HG02938 (cell line): ENCODE measurements around the gene ANXA6.

ENCODE experiments used
- ATAC-seq: cut with Tn5 transposase; IDR thresholded peaks from one replicate; pipeline ENCODE4 v1.9.1; 2021; ENCODE audit warnings: mild to moderate bottlenecking, moderate library complexity; ENCODE audit not compliant: unreplicated experiment

Gene ANXA6

DNA sequence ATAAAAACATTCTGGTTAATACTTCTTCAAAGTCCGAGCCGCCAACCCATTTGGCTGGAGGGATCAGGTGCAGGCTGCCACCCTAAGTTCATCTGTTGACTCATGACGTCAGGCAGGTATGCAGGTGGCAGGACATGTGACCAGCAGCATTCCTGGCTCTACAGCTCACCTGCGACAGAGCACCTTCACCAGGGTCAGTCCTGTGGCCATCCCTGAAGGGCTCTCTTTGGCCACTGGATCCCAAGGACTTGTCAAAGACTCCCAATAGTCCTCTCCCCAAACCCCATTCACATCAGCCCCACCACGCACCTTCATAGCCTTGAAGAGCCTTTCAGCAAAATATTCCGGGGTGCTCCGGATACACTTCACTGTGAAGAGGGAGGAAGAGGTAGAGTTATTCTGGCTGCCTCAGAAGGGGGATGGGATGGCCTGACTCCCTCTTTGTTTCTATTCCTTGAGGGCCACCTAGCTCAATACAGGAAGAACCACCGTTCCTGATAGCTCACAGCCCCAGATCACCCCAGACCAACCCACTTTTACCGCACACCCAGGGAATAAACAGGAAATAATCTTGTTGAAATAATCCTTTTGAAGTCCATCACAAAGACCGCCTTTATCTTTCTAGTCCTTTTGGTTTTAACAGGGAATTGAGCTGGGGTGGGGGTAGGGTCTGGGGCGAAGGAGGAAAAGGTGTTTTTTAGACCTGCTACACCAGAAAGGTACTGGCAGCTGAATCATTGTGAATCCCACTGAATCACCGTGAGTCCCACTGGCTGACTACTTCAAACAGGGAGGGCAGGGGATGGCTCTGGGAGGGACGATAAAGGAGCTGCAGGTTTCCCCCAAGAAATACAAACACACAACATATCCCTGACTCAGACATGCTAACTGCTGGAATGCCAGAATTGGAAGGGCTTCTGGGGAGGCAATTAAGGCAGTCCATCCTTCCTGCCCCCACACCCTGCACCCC is 26.4 kb downstream of the ANXA6 start:
- ATAC-seq = no peak

DNA sequence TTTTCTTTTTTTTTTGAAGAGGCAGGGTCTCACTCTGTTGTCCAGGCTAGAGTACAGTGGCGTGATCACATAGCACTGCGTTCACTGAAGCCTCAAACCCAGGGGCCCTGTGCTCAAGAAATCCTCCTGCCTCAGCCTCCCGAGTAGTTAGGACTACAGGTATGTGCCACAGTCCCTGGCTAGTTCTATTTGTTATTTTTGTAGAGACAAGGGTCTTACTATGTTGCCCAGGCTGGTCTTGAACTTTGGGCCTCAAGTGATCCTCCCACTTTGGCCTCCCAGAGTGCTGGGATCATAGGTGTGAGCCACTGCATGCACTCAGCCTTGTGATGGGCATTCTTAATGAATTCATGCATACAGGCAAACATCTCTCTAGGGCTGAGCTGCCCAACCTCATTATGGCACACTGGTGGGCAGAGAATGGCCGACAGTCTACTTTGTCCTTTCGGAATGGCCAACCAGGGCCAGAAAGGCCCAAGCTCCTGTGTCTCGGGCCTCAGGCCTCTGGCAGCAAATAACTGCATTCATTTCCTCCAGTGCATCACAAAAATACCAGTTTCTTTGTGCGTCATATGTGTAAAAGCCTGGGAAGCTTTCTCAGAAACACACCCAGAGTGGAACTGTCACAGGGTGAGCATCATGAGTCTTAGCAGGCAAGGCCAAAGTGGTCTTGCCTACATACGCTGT is 27.2 kb downstream of the ANXA6 start:
- ATAC-seq = no peak

DNA sequence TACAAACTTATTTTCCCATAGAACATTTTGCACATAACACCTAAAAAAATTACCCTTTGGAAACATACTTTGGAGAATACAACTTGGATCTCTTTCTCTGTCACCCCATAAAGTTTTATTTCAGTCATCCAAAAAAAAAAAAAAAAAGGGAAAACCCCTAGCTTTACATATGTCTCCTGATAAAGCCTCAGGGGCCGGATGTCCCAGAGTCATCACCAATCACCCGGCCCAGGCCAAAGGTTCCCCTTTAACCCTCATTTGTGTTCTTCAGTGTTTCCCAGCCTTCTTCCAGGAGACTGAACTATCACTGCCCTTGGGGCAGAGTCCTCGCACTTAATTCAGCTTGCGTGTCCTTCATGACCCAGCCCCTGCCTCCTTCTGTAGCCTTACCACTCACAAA is 28.8 kb downstream of the ANXA6 start:
- ATAC-seq = no peak

DNA sequence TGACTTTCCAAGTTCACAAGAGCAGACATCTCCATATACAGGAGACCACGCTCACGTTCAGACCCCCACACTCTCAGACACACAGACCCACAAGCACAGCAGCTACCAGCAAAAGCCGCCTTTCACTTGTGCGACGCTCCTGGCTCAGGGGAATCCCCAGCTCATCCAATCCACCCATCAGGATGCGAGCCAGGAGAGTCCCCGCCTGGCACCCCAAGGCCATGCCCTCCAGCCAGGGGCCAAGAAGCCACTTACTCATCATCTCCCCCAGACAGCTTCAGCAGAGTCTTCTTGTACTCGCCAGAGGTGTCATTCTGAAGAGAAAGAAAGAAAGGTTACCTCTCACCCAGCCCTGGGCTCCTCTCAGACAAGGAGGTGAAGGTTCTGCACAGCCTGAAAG is 29.7 kb downstream of the ANXA6 start:
- ATAC-seq = no peak

DNA sequence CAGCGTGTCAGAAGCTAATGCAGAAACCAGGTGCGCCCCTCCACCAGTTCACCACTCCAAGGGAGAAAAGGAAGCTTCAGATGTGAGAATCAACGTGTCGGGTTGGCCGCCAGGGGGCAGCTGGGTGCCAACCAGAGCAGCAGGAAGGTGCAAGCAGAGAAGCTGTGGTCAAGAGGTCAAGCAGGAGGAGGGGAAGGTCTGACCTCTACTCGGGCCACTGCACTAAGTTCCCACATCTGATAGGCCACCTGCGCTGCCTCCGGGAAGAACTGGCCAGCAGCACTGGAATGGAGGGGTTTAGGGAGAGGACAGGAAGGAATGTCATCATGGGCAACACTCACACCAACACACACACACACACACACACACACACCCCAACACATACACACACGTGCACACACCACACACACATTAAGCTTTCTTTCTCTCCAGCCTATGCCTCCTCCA is 31.4 kb downstream of the ANXA6 start:
- ATAC-seq = no peak

DNA sequence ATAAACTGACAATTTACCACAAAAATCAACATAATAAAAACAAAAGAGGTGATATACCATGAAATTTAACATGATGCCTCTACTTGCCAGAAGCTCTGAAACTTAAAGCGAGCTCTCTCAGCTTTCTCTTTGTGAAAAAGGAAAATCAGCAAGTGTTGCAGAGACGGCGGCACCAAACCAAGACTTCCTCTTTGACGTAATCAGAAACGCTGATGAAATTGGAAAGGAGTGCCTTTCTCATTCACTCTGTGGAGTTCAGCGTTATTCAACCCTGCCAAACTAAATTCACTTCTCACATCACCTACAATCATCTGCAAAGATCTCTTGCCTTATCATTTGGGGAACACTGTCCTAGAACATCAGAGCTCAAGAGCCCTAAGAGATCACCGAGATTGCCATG is 32.2 kb downstream of the ANXA6 start:
- ATAC-seq = no peak

DNA sequence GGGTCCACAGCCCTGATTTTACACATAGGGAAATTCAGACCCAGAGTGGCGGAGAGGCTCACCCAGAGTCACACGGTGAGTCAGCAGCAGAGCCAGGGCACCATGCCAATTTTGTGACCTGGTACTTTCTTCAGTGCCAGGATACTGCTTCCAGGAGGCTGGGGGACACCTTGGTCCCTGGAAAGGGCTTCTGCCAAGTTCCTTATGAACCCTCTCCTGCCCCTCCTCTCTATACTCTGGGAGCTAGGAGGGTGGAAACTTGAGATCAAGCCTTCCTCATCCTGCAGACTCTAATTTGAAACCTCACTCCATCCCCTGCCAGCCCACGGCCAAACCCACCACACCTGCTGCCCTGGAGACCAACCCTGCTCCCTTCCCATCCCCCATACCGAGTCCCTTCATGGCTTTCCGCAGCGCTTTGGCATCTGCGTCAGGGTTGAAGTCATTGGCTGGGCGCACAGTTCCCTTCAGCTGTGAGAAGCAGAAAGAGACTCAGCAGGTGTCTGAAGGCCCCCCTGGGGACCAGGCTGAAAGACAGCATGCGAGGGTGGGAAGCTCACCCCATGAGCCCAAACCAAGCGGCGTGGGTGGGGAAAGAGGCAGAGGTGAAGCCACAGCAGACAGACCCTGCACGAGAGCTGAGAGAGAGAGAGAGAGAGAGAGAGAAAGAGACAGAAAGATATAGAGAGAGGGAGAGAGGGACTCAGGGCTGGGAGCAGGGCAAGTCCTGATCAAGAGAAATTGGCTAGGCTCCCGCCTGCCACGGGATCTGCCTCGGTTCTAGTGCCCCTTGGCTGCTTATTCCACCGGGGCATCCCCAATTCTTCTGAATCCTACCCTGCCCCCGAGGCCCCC is 33.5 kb downstream of the ANXA6 start:
- peak; percentile 84 for ATAC-seq

DNA sequence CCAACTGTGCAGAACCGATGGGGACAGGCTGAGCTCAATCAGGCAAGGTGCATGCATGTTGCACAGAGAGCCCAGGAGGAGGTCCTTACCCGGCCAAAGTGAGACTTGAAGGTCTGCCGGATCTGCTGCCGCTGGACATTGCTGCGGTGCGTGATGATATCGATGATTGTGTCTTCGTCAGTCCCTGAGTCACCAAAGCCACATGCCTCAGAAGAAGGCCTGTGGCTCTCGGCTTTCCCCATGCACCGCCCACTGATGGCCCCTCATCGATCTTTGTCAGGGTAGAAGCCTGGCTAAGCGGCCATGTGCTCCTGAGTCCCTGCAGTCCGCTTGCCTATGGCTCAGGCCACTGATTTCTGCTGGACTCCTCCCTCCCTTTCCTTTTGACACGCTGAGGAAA is 34.8 kb downstream of the ANXA6 start:
- no peak for ATAC-seq

DNA sequence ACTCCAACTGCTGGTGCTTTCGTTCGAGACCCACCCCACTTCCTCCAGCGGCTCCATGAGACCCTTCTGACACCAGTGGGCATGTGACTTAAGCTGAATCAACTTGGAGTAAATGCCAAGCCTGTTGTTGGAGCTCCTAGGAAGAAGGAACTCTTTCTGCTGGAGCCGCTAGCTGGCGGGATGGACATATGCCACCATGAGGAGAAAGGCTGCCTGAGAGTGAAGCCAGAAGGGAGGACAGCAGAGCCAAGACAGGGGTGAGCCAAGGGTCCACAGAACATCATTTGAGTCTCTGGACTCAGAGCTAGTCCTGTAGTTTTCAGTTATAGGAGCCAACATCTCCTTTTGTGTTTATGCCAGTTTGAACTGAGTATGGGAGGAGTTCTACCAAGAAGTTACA is 35.9 kb downstream of the ANXA6 start:
- no peak for ATAC-seq

DNA sequence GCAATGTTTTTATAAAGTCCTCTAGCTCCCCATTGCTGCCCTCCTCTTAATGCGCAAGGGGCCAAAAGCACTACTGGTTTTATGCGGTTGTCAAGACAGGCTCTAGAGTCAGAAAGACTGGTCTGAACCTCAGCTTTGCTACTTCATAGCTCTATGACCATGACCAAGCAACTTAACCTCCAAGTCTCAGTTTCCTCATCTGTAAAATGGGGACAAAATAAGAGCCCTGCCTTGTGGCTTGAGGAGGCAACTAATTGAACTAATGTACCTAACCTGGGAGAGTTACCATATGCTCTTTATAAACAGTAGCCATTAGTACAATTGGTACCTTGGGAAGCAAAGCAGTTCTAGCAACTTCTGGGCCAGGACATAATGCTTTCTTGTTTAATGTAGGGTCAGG is 36.5 kb downstream of the ANXA6 start:
- no peak for ATAC-seq

DNA sequence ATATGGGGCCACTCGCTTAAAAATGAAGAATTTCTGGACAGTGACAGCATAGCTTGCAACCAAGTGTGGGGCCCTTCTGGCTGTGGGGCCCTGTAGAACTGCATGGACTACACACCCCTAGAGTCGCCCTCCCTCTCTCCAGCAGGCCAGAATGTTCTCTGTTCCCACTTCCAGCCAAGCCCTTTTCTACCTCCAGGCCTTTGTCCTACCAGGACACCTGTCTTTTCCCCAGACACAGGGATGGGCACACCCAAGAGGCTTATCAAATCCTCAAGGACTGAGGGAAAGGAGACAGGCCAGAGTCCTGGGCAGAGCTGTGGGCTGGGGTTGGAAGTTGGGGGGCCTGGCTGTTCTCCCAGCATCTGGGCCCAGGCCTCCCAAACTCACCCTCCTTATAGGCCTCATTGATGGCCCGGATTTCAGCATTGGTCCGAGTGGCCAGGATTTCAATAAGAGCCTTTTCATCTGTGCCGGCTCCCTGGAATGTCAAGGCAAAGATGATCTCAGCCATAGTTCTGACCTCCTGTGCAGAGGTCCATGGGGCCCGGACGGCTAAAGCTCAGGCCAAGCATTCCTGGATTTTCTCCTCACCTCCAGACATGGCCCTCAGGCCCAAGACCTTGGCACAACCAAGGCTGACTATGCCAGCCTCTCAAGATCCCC is 38.5 kb downstream of the ANXA6 start:
- no peak for ATAC-seq

DNA sequence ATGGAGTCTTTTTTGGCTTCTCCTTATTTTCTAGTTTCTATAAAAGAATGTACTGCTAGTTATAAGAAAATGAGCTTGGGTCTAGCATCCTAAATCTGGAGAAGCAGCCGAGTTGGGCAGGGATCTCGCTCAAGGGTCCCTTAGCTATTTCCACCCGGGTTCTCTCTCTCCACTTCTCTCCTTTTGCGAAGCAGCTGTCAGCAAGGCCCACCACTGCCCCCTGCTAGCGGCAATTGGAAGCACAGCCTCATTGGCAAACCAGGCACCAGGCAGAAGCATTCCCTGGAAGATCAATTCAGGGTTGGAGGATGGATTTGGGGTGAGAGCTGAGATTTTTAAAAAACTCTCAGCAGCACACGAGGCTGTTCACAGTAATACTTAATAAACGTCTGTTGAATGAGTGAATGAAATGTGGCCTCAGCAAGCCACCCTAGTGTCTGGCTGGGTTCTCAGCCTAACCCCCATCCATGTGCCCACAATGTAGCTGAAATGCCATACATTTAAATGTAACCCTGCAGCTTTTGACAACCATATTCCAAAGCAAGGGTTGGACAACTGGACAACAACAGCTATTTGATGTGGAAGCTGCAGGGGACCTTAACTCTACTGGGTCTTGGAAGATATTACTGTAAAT is 42.2 kb downstream of the ANXA6 start:
- peak; percentile 39 for ATAC-seq

DNA sequence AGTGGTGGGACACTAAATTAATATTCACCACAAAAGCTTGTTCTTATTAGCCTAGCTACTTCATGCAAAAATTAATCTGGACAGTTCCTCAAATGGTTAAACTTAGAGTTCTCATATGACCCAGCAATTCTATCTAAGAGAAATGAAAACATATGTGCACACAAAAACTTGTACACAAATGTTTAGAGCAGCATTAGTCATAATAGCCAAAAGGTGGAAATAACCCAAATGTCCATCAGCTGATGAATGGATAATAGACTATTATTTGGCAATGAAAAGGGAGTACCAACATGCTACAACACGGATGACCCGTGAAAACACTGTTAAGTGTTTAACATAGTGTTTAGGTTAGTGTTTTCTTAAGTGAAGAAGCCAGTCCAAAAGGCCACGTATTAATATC is 43.9 kb downstream of the ANXA6 start:
- no peak for ATAC-seq

DNA sequence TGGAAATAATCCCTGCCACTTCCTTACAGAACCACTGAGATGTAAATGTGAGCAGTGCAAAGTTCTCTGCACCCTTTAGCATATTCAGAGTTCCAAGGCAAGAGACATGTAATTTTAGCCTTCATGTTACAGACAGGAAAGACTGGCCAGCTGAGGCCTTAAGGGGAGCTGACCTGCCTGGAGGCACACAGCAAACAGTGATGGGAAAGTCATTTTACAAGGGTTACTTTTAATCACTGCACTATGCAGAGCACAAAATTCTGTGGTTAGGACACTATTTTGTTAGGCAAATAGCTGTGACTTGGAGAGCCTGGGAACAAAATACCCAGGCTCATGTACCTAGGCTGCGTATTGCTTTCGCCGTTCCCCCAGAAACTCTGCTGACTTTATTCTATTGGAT is 46.6 kb downstream of the ANXA6 start:
- ATAC-seq = no peak

DNA sequence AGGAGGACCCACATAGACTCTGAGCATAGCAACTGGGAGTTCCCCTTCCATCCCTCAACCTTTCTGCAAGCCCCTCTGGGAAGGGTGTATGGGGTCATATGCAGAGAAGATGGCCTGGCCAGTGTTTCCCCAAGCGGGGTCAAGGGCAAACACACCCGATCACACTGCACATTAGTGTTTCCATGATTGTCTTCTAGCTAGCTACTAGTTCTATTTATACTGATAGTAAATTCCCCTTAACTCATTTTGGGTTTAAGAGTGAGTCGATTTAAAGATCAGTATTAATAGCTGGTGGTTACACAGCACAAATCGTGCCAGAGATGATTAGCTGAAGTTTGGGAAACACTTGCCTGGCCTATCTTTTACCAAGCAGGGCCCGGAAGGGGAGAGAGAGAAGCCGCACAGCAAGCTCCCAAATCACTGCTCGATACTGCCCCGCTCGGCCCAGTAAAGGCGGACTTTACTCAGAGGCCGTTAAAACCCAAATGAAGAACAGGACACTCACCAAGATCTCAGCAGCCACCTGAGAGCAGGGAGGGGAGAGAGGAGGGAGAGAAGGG is 47.4 kb downstream of the ANXA6 start:
- no peak for ATAC-seq

DNA sequence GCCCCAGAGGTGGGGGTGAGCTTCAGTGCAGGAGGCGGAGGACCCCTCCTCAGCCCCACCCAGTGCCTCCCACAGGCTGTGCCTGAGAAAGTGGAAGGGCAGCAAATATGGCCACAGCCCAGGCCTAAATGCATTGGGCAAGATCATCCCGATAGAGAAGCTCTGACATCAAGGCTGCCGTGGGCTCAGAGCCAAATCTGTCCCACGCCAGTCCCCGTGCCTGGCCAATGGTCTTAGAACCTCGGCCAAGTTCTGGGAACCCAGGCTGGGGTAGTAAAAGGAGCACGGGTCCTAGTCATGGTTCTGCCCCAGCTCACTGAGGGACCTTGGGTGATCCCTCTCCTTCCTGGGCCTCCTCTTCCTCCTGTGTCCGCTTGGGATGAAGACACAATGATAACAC is 49.0 kb downstream of the ANXA6 start:
- no peak for ATAC-seq

DNA sequence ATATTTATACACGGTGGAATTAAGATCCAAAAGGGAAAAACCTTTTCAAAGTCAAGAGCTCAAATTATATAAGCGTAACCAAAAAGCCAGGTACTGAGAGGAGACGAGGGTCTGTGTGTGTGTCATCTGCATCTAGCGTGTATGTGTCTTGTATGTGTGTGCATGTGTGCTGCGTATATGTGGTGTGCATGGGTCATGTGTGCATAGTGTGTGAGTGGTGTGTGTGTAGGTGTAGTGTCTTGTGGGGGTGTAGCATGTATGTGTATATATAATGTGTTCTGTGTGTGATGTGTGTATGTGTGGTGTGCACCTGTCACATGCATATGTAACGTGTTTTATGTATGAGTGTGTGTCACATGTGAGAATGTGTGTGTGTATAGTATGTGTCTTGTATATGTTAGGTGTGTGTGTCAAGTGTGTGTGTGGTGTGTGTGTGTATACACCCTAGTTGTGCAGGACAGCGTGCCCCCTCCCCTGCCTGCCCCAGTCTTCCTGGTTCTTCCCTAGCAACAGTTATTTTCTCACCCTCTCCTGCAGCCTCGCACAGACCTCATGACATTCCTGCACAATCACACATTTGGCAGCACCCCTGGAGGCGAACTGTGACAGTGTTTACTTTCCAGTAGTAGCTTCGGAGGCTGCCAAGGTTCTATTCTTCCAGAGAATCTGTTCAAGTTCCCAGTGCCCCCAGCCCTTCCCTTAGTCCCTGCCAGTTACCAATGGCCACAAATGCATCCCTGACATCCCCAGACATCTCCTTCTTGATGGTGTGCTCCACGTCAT is 49.6 kb downstream of the ANXA6 start:
- no peak for ATAC-seq

DNA sequence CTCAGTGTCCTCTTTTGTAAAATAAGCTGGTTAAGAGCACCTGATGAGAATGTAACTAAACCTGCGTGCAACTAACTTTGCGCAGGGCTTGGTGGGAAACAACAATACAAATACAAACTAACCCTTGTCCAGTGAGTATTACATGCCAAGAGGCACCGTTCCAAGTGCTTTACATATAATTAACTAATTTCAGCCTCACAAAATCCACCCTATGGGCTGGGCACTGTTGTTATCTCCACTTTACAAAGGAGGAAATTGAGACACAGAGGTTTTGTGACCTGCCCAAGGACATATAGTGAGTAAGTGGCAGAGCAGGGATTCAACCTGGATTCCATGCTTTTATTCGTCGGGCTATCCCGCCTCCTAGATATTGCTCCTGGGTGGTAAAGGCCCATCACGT is 50.5 kb downstream of the ANXA6 start:
- ATAC-seq = no peak

DNA sequence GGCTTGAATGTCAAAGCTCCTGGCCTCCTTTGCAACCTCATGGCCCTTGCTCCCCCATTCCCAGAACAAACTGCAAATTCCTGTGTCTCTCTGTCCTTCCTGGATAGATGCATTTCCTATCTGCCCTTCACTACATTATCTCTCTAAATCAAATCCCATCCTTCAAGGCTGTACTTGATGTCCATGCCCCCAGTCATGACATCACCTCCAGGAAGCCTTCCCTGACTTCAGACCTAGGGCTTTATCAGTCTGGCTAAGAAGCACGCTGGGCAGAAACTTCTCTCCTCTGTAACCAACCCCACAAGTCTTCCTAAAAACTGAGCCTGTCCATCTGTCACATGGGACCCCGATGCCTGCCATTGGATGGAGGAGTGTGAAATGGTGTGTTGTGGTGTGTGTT is 51.1 kb downstream of the ANXA6 start:
- ATAC-seq = no peak
